T-cell (primary cell): Measurements from ENCODE around the gene EFCAB13. TPM values are rescaled to one million over a fixed set of nuclear protein-coding genes. Genes with fewer than 3 reads are reported as not detected.

ENCODE experiments used
- ATAC-seq, 4 experiments: fragments of 200-7000 bp in 3 of 4; fragments of 150-1000 bp in 1 of 4; cut with Tn5 transposase; replicated peaks in 1 of 4; 1 replicate in 3 of 4; 2 replicates in 1 of 4; pipeline ENCODE4 v1.10.0; 2021; ENCODE audit warnings: moderate library complexity in 3 of 4, mild to moderate bottlenecking in 2 of 4, moderate number of reproducible peaks in 1 of 4
- CTCF ChIA-PET, 2 donors: fragments of 300-600 bp; sonication (Branson Sonifier 250); formaldehyde crosslinking; loops; one replicate each; lab custom pipeline; 2022; ENCODE audit warnings: antibody characterized with exemption in 2 of 2; lab: Charles Lee
- POLR2A ChIA-PET, 2 donors: fragments of 300-600 bp; sonication (Branson Sonifier 250); formaldehyde crosslinking; loops; one replicate each; lab custom pipeline; 2022; ENCODE audit warnings: antibody characterized with exemption in 2 of 2; lab: Charles Lee
- DNase-seq, 35 experiments: peaks; one replicate each; pipeline versions ENCODE4 v3.0.0 to v3.0.0-alpha.2; 2013 to 2023
- H3K27ac ChIP-seq: one replicate; pipeline ENCODE4 v1.5.1; 2013; ENCODE audit warnings: low read length
- H3K27me3 ChIP-seq, 2 experiments: replicated peaks in 1 of 2; 1 replicate in 1 of 2; 2 replicates in 1 of 2; pipeline versions ENCODE4 v1.6.1 to v1.7.0; 2013; ENCODE audit warnings: low read length in 1 of 2, mixed read lengths in 1 of 2; ENCODE audit not compliant: control insufficient read depth in 2 of 2, insufficient read depth in 2 of 2; ENCODE audit errors: extremely low read depth in 1 of 2
- H3K36me3 ChIP-seq, 2 donors: 1 replicate in 1 of 2; 2 replicates in 1 of 2; pipeline versions ENCODE4 v1.6.1 to v1.7.0; 2013; ENCODE audit warnings: low read length in 1 of 2; ENCODE audit not compliant: control insufficient read depth in 2 of 2, insufficient read depth in 1 of 2; ENCODE audit errors: extremely low read depth in 1 of 2
- H3K4me1 ChIP-seq, 2 experiments: 1 replicate in 1 of 2; 2 replicates in 1 of 2; pipeline versions ENCODE4 v1.6.1 to v1.7.0; 2013; ENCODE audit warnings: low read length in 2 of 2, mixed read lengths in 1 of 2; ENCODE audit not compliant: insufficient read depth in 2 of 2, control insufficient read depth in 1 of 2; ENCODE audit errors: extremely low read depth in 1 of 2
- H3K4me3 ChIP-seq, 2 donors: 1 replicate in 1 of 2; 2 replicates in 1 of 2; pipeline versions ENCODE4 v1.5.1 to v1.7.0; 2013; ENCODE audit warnings: mild to moderate bottlenecking in 2 of 2, low read length in 1 of 2, moderate library complexity in 1 of 2; ENCODE audit not compliant: control insufficient read depth in 1 of 2; ENCODE audit errors: extremely low read depth in 1 of 2
- H3K9me3 ChIP-seq: 2 replicates; pipeline ENCODE4 v1.7.0; 2013
- H3K27ac Mint-ChIP-seq, 2 donors: one replicate each; pipeline ENCODE4 v1.8.0; 2020 to 2021; ENCODE audit warnings: mild to moderate bottlenecking in 2 of 2, mixed read lengths in 2 of 2
- H3K27me3 Mint-ChIP-seq, 2 donors: one replicate each; pipeline ENCODE4 v1.8.0; 2021 to 2022; ENCODE audit warnings: mixed read lengths in 2 of 2
- H3K36me3 Mint-ChIP-seq: one replicate; pipeline ENCODE4 v1.8.0; 2021; ENCODE audit warnings: mixed read lengths
- H3K4me1 Mint-ChIP-seq, 3 donors: one replicate each; pipeline ENCODE4 v1.8.0; 2020 to 2022; ENCODE audit warnings: mixed read lengths in 3 of 3, mild to moderate bottlenecking in 1 of 3
- H3K4me3 Mint-ChIP-seq, 3 donors: one replicate each; pipeline ENCODE4 v1.8.0; 2020 to 2022; ENCODE audit warnings: mild to moderate bottlenecking in 3 of 3, mixed read lengths in 3 of 3, moderate library complexity in 3 of 3
- H3K9me3 Mint-ChIP-seq, 3 donors: one replicate each; pipeline ENCODE4 v1.8.0; 2020 to 2022; ENCODE audit warnings: mixed read lengths in 3 of 3
- WGBS: methylation state at CpG from one replicate; pipeline ENCODE4 v1.1.5; 2013; ENCODE audit warnings: missing lambda C conversion rate; ENCODE audit not compliant: insufficient coverage; 5-methylcytosine and 5-hydroxymethylcytosine counted together
- total RNA-seq, 35 experiments: library from RNA in 6 of 35; stranded (reverse) in 6 of 35; fragments of 120-200 nt in 1 of 35; gene quantifications; one replicate each; pipeline versions ENCODE4 v1.2.1 to v1.2.4 and lab custom pipeline; 2013 to 2026

The EFCAB13 gene
- total RNA-seq, 5 donors from 2014 or later (not counting 1 experiment from before 2014, with no cell fraction given) = 13.4 to 19.1 (median 15.2) TPM

DNA sequence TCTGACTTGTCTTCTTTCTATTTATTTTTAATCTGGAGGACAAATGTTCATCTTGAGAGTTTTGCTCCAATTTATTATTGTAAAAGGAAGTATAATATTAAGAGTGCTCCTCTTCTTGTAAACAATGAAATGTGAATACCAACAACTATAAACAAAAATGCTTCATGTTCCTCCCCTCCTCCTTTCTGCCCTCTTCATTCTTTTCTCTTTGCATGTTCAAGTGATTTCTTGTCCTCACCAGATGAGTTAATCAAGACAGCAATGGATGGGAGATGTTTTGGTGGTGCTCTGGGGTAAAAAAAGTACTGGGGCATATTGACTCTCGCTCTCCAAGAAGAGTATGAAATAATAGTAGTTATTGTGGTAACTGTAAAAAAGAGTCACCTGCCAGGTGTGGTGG, 45.8 kb upstream of the EFCAB13 start:
- DNase-seq (no peak), ATAC-seq (no peak)
- Histone ChIP-seq H3K4me1 (no peaks in the 10 kb centered on the region), H3K4me3 (no peak overlapping the region), H3K36me3 (no peaks in the 10 kb centered on the region), H3K27me3 (peaks cover 0 to 17% of the 10 kb centered on the region in 2 experiments), H3K27ac (no peak overlapping the region), H3K9me3 (no peaks in the 10 kb centered on the region)
- WGBS = no CpG with 5 or more reads among the region's 1 CpG
- H3K4me3 Mint-ChIP-seq = no peak overlapping the region
- H3K9me3 Mint-ChIP-seq = no peaks in the 10 kb centered on the region
- no peaks in the 10 kb centered on the region for H3K36me3 Mint-ChIP-seq
- peaks cover 0 to 4% (median 1%) of the 10 kb centered on the region in 3 donors for H3K4me1 Mint-ChIP-seq
- CTCF ChIA-PET = no interaction called here
- H3K27ac Mint-ChIP-seq = no peak overlapping the region
- peaks cover 9 to 12% of the 10 kb centered on the region in 2 donors for H3K27me3 Mint-ChIP-seq
- POLR2A ChIA-PET = no interaction called here

DNA sequence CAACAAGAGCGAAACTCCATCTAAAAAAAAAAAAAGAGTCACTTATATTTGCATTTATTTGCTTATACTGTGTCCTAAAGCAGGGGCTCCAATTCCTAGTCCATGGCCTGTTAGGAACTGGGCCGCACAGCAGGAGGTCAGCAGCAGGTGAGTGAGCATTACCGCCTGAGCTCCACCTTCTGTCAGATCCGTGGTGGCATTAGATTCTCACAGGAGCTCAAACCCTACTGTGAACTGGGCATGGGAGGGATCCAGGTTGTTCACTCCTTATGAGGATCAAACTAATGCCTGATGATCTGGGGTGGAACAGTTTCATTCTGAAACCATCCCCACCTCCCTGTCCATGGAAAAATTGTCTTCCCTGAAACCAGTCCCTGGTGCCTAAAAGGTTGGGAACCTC, 45.2 kb upstream of the EFCAB13 start:
- H3K27ac ChIP-seq = no peak overlapping the region
- 100% methylated on average over 1 of the region's 4 CpGs for WGBS
- ChIA-PET CTCF (no interaction called here), POLR2A (no interaction called here)
- no peaks in the 10 kb centered on the region for H3K9me3 ChIP-seq
- Mint-ChIP-seq H3K36me3 (no peaks in the 10 kb centered on the region), H3K9me3 (no peaks in the 10 kb centered on the region), H3K27ac (no peak overlapping the region), H3K4me1 (peaks cover 0 to 4% (median 1%) of the 10 kb centered on the region in 3 donors), H3K4me3 (no peak overlapping the region), H3K27me3 (peaks cover 9 to 12% of the 10 kb centered on the region in 2 donors)
- H3K4me1 ChIP-seq = no peaks in the 10 kb centered on the region
- H3K4me3 ChIP-seq = no peak overlapping the region
- DNase-seq (no peak), ATAC-seq (no peak)
- H3K27me3 ChIP-seq = peaks cover 0 to 21% of the 10 kb centered on the region in 2 experiments
- no peaks in the 10 kb centered on the region for H3K36me3 ChIP-seq

DNA sequence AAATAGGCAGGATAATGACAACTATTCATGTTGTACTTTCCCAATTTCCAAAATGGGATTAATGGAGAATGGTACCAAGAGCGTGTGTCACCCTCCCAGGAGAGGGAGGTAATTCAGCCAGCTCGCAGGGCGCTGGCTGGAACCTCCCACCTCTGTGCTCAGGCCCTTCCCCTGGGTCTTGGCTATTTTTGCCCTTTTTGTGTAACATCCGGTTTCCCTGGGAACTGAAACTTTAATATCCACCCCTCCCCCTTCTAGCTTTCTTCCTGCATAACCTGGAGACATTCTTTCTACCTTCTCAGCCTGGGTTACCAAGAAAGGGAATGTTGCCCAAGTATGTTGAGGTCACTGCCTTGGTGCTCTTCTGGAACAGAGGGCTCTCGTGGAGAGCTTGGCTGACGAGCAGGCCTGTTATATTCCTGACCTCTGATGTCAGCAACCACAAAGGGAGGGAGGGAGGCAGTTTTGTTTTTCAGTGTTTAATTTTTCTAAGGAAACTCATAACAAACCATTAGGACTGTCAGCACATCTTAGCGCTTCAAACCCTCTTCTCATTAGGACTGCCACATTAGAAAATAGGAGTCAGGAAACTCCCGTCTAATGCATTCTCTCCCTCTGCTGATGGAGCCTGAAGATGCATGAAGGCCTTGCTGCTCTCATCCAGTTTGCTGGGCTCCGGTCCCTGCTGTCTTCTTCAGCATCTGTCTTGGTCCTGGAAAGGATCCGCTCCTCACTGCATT, 44.5 kb upstream of the EFCAB13 start:
- no peak for DNase-seq
- peaks cover 9 to 14% of the 10 kb centered on the region in 2 donors for H3K27me3 Mint-ChIP-seq
- H3K9me3 Mint-ChIP-seq = no peaks in the 10 kb centered on the region
- H3K4me3 Mint-ChIP-seq = no peak overlapping the region
- no peak overlapping the region for H3K27ac Mint-ChIP-seq
- no peak overlapping the region for H3K27ac ChIP-seq
- H3K27me3 ChIP-seq = peaks cover 0 to 20% of the 10 kb centered on the region in 2 experiments
- CTCF ChIA-PET = no interaction called here
- H3K9me3 ChIP-seq = no peaks in the 10 kb centered on the region
- POLR2A ChIA-PET = no interaction called here
- H3K4me1 Mint-ChIP-seq = peaks cover 0 to 4% (median 1%) of the 10 kb centered on the region in 3 donors
- ATAC-seq = no peak
- H3K36me3 Mint-ChIP-seq = no peaks in the 10 kb centered on the region
- no peaks in the 10 kb centered on the region for H3K4me1 ChIP-seq
- no peak overlapping the region for H3K4me3 ChIP-seq
- no peaks in the 10 kb centered on the region for H3K36me3 ChIP-seq
- 70% methylated on average over 4 of the region's 10 CpGs for WGBS

DNA sequence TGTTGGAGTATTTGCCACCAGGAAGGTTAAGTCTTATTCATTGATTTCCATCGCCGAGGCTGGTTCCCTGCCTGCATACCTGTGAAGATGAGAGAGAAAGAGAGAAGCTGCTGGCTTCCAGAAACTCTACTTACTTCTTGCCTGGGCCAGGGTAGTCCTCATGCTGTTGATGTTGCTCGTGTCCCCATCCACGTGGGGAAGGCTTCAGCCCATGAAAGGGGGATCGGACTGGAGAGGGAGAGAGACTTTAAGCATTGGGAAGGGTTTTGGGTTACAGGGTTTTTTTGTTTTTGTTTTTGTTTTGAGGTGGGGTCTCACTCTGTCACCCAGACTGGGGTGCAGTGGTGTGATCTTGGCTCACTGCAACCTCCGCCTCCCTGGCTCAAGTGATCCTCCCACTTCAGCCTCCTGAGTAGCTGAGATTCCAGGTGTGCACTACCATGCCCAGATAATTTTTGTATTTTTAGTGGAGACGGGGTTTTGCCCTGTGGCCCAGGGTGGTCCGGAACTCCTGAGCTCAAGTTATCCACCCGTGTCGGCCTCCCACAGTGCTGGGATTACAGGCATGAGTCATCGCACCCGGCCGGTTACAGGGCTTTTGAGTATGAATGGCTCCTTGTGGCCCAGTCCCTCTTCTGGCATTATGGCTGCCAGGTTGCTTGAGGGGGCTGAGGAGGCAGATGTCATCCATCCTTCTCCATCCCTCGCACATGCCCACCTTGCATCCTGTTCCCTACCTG, 43.5 kb upstream of the EFCAB13 start:
- Histone ChIP-seq H3K9me3 (no peaks in the 10 kb centered on the region), H3K4me3 (no peak overlapping the region), H3K4me1 (no peaks in the 10 kb centered on the region), H3K27ac (no peak overlapping the region), H3K36me3 (no peaks in the 10 kb centered on the region), H3K27me3 (peaks cover 0 to 13% of the 10 kb centered on the region in 2 experiments)
- POLR2A ChIA-PET = no interaction called here
- Mint-ChIP-seq H3K27ac (no peak overlapping the region), H3K4me1 (peaks cover 0 to 4% (median 1%) of the 10 kb centered on the region in 3 donors), H3K36me3 (no peaks in the 10 kb centered on the region), H3K27me3 (peaks cover 3 to 9% of the 10 kb centered on the region in 2 donors), H3K4me3 (no peak overlapping the region), H3K9me3 (no peaks in the 10 kb centered on the region)
- DNase-seq (no peak), ATAC-seq (no peak)
- CTCF ChIA-PET = no interaction called here
- WGBS = 90% methylated on average over 9 of the region's 14 CpGs

DNA sequence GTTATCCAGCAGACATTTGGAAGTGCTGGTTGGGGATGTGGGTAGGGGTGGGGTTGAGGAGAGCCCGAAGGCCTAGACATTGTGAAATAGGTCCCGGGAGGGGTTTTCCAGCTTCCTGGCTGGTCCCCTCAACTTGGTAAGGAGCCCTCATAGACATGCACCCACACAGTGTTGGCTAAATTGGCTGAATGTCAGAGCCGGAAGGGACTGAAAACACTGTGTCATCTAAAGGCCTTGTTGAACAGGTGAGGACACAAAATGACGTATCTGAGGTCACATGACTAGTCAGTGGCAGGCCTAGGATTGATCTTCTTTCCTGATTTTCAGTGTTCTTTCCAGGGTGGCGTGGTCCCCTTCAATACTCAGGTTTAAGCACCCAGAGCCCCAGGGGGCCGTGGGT, 42.5 kb upstream of the EFCAB13 start:
- Mint-ChIP-seq H3K4me3 (no peak overlapping the region), H3K4me1 (peaks cover 0 to 6% (median 1%) of the 10 kb centered on the region in 3 donors), H3K27me3 (peaks cover 0 to 9% of the 10 kb centered on the region in 2 donors), H3K27ac (no peak overlapping the region), H3K36me3 (no peaks in the 10 kb centered on the region), H3K9me3 (no peaks in the 10 kb centered on the region)
- ChIA-PET POLR2A (no interaction called here), CTCF (no interaction called here)
- H3K4me3 ChIP-seq = no peak overlapping the region
- no peak for ATAC-seq
- 83% methylated on average over 4 of the region's 6 CpGs for WGBS
- no peaks in the 10 kb centered on the region for H3K36me3 ChIP-seq
- no peaks in the 10 kb centered on the region for H3K9me3 ChIP-seq
- DNase-seq = no peak
- no peaks in the 10 kb centered on the region for H3K4me1 ChIP-seq
- peaks cover 0 to 4% of the 10 kb centered on the region in 2 experiments for H3K27me3 ChIP-seq
- no peak overlapping the region for H3K27ac ChIP-seq

DNA sequence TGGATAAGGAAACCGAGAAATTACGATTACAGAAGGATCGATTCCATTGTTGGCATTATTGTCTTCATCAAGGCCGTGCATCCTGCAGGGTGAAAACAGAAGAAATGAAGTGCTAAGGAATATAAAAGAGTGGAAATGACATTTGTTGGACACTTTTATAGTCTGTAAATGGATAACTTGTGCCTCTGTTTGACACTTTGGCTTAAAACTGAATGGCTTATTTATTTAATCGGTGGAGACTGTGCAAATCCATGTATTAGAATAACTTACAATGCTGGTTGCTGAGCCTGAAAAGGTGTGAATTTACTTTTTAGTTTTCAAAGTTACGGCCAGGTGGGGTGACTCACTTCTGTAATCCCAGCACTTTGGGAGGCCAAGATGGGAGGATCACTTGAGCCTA, 38.8 kb upstream of the EFCAB13 start:
- ChIA-PET CTCF (interaction anchor here in 1 of 2 donors (0.5 kb wide), 1 partner anchor 52 kb away, joined by 4 read pairs; no protein-coding TSS in a partner anchor), POLR2A (no interaction called here)
- DNase-seq (no peak), ATAC-seq (no peak)
- Histone ChIP-seq H3K9me3 (no peaks in the 10 kb centered on the region), H3K27ac (no peak overlapping the region), H3K36me3 (no peaks in the 10 kb centered on the region), H3K27me3 (peaks cover 0 to 4% of the 10 kb centered on the region in 2 experiments), H3K4me3 (no peak overlapping the region), H3K4me1 (no peaks in the 10 kb centered on the region)
- Mint-ChIP-seq H3K4me1 (peaks cover 0 to 3% (median 0%) of the 10 kb centered on the region in 3 donors), H3K9me3 (no peaks in the 10 kb centered on the region), H3K36me3 (no peaks in the 10 kb centered on the region), H3K4me3 (no peak overlapping the region), H3K27ac (no peak overlapping the region), H3K27me3 (peaks cover 1 to 9% of the 10 kb centered on the region in 2 donors)
- 95% methylated on average over 5 of the region's 6 CpGs for WGBS
